ENCODE measurements around the gene DOK6.

DOK6 gene

GRCh38 chr18:69628774-69629359 is 228.2 kb downstream of the DOK6 start:
- TF ChIP-seq ZFX (IDR thresholded peaks at IDR 0.05) = no peak
- TF ChIP-seq, protein P1, sequence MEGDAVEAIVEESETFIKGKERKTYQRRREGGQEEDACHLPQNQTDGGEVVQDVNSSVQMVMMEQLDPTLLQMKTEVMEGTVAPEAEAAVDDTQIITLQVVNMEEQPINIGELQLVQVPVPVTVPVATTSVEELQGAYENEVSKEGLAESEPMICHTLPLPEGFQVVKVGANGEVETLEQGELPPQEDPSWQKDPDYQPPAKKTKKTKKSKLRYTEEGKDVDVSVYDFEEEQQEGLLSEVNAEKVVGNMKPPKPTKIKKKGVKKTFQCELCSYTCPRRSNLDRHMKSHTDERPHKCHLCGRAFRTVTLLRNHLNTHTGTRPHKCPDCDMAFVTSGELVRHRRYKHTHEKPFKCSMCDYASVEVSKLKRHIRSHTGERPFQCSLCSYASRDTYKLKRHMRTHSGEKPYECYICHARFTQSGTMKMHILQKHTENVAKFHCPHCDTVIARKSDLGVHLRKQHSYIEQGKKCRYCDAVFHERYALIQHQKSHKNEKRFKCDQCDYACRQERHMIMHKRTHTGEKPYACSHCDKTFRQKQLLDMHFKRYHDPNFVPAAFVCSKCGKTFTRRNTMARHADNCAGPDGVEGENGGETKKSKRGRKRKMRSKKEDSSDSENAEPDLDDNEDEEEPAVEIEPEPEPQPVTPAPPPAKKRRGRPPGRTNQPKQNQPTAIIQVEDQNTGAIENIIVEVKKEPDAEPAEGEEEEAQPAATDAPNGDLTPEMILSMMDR (conservative IDR thresholded peaks at IDR 0.05) = no peak
- H3K27ac ChIP-seq = no peak overlapping the region

- no peak overlapping the region for H3K27ac ChIP-seq
- TF ChIP-seq ZFX (IDR thresholded peaks at IDR 0.05) = no peak
- TF ChIP-seq, protein P1 (conservative IDR thresholded peaks at IDR 0.05) = no peak
These were observed 230.6 kb downstream of the DOK6 start for GRCh38 chr18:69631281-69631680.

- no peak overlapping the region for H3K27ac ChIP-seq
- TF ChIP-seq ZFX (IDR thresholded peaks at IDR 0.05) = no peak
- TF ChIP-seq, protein P1 (conservative IDR thresholded peaks at IDR 0.05) = no peak
These were observed 234.8 kb downstream of the DOK6 start for GRCh38 chr18:69635482-69635881.

DNA sequence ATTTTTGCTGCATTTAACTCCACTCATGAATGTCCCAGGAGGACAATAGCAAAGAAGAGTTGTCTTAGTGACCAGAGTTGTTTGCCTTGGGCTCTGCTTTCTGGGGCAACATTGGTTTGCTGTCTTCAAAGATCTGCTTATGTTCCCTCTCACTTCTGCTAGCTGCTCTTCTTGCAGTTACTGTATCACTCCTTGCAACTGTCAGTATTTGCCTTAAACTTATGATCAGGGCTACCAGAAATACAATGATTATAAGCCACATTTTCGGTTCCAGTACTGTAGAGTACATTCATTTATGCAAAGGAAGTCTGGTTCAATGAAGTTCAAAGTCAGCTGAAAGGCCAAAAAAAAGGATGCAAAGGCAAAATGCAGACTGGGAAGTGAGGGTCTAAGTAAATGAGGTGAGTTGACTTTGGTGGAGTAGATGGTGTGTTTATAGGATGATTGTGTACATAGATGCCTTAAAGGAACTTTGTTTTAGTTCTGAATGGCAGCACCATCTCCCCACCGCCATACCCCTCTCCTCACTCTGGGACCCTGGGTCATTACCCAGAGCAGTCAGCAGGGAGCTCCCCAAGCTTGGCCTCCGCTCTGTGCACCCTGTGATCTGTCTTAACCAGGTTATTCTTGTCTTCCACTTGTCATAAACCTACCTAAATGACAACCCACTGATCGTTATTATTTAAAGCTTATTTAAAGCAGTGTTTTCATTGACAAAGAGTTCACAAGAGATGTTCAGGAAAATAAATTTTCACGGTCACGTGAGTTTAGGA is 236.0 kb downstream of the DOK6 start:
- TF ChIP-seq ZFX (IDR thresholded peaks at IDR 0.05) = no peak
- TF ChIP-seq, protein P1 (conservative IDR thresholded peaks at IDR 0.05) = peak; percentile 23
- H3K27ac ChIP-seq = no peak overlapping the region

GRCh38 chr18:69638056-69638455 is 237.4 kb downstream of the DOK6 start:
- no peak overlapping the region for H3K27ac ChIP-seq
- no peak for TF ChIP-seq ZFX (IDR thresholded peaks at IDR 0.05)

DNA sequence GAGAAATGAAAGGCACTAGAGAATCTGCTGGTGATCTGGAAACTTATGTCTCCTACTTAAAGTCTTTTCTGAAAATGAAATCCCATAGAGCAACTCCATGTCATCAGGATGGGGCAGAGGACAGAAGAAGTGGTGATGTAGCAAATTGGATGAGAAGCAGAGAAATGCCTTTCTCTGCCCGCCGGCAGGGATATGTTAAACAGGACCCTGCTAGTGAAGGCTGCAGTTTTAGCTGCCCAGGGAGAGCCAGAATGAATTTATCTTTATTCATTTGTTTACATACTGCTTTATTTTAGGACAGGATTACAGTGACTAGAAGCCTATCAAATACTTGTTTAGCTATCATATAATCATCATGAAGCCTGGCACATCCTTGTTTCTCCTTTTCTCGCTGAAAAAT is 247.0 kb downstream of the DOK6 start:
- no peak overlapping the region for H3K27ac ChIP-seq
- TF ChIP-seq, protein P1 (conservative IDR thresholded peaks at IDR 0.05) = no peak
- TF ChIP-seq ZFX (IDR thresholded peaks at IDR 0.05) = no peak

DNA sequence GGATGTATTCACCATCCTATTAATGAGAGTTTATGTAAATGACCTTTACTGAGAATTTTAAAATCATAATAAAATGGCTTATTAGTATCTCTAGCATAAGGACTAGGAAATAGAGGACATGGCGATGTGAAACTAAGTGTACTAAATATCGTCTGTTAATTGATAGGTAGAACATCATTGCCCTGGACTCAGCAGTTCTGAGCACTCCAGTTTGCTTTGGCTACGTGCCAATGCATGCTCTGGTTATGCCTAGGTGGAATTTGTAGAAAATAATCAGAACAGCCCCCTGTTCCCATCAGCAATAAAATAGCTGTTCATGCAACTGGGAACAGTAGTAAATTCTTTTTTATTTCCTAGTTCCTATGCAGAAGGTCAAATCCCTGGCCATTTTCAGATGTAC is 247.8 kb downstream of the DOK6 start:
- no peak overlapping the region for H3K27ac ChIP-seq
- TF ChIP-seq ZFX (IDR thresholded peaks at IDR 0.05) = no peak
- TF ChIP-seq, protein P1 (conservative IDR thresholded peaks at IDR 0.05) = no peak
